GM19463 (cell line): Measurements from ENCODE around the gene TSPAN4.

Experiments used
- ATAC-seq: cut with Tn5 transposase; IDR thresholded peaks from one replicate; pipeline ENCODE4 v1.9.1; 2021; ENCODE audit warnings: mild to moderate bottlenecking, moderate library complexity; ENCODE audit not compliant: unreplicated experiment

The TSPAN4 gene

GRCh38 chr11:842370-843002 lies at the start of gene TSPAN4, which contains the start of gene POLR2L:
TSS of gene TSPAN4 (plus strand) at chr11:842852. CDS start at chr11:850305, 7,453 bp downstream.
TSS of gene POLR2L (minus strand) at chr11:842529. CDS start at chr11:842508, 21 bp downstream.
- ATAC-seq = peak; percentile 61

GRCh38 chr11:792873-793272 lies 49.8 kb upstream of the TSPAN4 start:
- no peak for ATAC-seq

GRCh38 chr11:793556-793955 lies 49.1 kb upstream of the TSPAN4 start:
- ATAC-seq = no peak

- ATAC-seq = no peak
Observed at GRCh38 chr11:794013-794765, 48.5 kb upstream of the TSPAN4 start.

GRCh38 chr11:794766-795633 lies 47.7 kb upstream of the TSPAN4 start:
- no peak for ATAC-seq

GRCh38 chr11:795634-796564 lies 46.8 kb upstream of the TSPAN4 start:
- ATAC-seq = no peak

- ATAC-seq = no peak
Observed at GRCh38 chr11:796565-797295, 45.9 kb upstream of the TSPAN4 start.

GRCh38 chr11:797296-798092 lies 45.2 kb upstream of the TSPAN4 start:
- peak; percentile 36 for ATAC-seq

GRCh38 chr11:798093-798713 lies 44.4 kb upstream of the TSPAN4 start, which contains the start of gene SLC25A22:
TSS of gene SLC25A22 (minus strand) at chr11:798281. CDS start at chr11:795006, 3,275 bp downstream.
- ATAC-seq = peak; percentile 63

GRCh38 chr11:799641-800316 lies 42.9 kb upstream of the TSPAN4 start:
- ATAC-seq = no peak

- no peak for ATAC-seq
Observed at GRCh38 chr11:800473-800872, 42.2 kb upstream of the TSPAN4 start.

- no peak for ATAC-seq
Observed at GRCh38 chr11:801097-801780, 41.4 kb upstream of the TSPAN4 start.

GRCh38 chr11:802018-802617 lies 40.5 kb upstream of the TSPAN4 start:
- ATAC-seq = no peak

- no peak for ATAC-seq
Observed at GRCh38 chr11:802693-803466, 39.8 kb upstream of the TSPAN4 start.

- ATAC-seq = no peak
Observed at GRCh38 chr11:803467-803742, 39.2 kb upstream of the TSPAN4 start.
